Ramos (cell line): Measurements from ENCODE around the gene KRTAP4-4.
"Not testable (repeated sequence)": the region's sequence is repeated elsewhere in the genome, so short reads cannot be mapped to it uniquely, and the experiment has no call there.

Experiments
- in situ Hi-C: fragments of 300-500 bp; cut with MboI; formaldehyde crosslinking; loops from one replicate; pipeline ENCODE4 v1.14.3; 2022; ENCODE audit warnings: low sequenced_read_pairs; ENCODE audit not compliant: unreplicated experiment

KRTAP4-4 gene

DNA sequence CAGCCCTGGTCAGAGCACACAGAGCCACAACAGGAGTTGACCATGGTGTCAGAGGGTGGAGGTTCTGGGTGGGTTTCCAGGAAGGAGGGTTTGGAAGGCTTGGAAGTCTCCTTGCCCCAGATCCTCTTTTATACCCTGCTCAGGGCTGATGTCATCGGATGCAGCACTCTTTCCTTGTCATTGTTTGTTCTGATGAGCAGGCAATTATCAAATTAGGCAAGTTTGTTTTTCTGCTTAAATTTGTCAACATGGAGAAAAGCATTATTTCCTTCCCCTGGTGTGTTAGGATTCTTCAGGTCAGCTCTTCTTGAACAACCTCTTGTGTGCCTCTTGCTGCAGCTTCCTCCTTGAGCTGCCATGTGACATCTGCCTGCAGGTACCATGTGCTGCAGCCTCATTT, at the start of gene KRTAP4-4:
KRTAP4-4 (minus strand) TSS at position 101 of the 400 bp plus-strand sequence; CDS start at position 44, 57 bp downstream.
- in situ Hi-C loops: no loop called here

DNA sequence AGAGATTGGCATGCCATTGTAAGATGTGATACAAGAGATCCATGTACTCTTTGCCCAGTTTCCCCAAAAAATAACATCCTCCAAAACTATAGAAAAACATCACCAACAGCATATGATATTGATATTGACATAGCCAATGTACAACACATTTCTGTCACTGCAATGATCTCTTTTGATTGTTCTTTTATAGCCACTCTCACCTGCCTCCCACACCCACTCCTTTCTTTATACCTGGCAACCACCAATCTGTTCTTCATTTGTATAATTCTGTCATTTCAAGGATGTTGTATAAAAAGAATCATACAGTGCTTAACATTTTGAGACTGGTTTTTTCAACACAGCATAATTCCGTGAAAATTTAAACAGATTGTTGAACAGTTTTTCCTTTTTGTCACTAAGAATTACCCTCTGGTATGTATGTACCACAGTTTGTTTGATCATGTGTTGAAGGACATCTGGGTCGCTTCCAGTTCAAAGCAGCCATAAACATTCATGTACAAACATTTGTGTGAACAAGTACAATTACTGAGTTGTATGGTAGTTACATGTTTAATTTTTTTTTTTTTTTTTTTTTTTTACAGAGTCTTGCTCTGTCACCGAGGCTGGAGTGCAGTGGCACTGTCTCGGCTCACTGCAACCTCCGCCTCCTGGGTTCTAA, 39.0 kb upstream of the KRTAP4-4 start:
- in situ Hi-C loops: no loop called here

DNA sequence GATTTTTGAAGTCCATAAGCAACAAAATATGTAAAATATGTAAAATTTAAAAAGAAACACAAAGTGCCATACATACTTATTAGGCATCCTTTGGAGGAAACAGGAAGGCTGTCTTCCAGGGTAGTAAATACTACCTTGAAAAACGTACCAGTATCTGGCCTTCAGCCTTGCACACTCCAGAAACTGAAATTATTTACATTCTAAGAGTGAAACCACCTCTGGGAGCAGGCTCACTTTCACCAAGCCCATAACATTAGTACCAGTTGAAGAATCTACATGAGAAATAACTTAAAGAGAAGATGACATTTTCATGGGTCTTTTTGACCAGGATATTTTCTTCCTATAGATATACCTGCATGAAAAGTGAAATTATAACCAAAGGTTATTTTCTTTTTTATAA, 35.5 kb upstream of the KRTAP4-4 start:
- in situ Hi-C loops: no loop called here

DNA sequence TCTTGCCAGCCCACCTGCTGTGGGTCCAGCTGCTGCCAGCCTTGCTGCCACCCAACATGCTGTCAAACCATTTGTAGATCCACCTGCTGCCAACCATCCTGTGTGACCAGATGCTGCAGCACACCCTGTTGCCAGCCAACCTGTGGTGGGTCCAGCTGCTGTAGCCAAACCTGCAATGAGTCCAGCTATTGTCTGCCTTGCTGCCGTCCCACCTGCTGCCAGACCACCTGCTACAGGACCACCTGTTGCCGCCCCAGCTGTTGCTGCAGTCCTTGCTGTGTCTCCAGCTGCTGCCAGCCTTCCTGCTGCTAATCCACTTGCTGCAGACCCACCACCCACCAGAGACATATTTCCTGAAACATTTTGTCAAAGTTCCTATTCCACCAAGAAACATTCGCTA, 29.8 kb upstream of the KRTAP4-4 start:
- in situ Hi-C loops: no loop called here

DNA sequence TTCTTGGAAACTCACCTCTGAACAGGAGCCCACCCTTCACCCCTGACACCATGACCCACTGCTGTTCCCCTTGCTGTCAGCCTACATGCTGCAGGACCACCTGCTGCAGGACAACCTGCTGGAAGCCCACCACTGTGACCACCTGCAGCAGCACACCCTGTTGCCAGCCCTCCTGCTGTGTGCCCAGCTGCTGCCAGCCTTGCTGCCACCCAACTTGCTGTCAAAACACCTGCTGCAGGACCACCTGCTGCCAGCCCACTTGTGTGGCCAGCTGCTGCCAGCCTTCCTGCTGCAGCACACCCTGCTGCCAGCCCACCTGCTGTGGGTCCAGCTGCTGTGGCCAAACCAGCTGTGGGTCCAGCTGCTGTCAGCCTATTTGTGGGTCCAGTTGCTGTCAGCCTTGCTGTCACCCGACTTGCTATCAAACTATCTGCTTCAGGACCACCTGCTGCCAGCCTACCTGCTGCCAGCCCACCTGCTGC, 29.3 kb upstream of the KRTAP4-4 start, which contains the start of gene KRTAP9-1:
KRTAP9-1 (plus strand) TSS at position 51 of the 482 bp plus-strand sequence; CDS start at position 51, 0 bp downstream.
- in situ Hi-C loops: not testable (repeated sequence)

DNA sequence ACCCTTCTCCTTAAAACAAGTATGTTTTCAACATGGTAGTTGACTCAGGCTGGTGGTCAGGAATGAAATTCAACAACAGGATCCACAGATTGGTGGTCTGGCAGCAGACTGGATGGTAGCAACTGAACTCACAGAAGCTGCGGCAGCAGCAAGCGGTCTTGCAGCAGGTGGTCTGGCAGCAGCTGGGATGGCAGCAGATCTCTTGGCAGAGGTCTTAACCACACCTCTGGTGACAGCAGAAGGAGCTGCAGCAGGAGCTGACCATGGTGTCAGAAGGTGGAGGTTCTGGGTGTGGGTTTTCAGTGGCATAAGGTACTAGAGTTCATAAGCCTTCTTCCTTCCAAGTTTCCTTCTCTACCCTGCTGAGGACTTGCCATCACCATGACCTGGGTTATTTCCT, 26.3 kb upstream of the KRTAP4-4 start:
- in situ Hi-C loops: no loop called here

DNA sequence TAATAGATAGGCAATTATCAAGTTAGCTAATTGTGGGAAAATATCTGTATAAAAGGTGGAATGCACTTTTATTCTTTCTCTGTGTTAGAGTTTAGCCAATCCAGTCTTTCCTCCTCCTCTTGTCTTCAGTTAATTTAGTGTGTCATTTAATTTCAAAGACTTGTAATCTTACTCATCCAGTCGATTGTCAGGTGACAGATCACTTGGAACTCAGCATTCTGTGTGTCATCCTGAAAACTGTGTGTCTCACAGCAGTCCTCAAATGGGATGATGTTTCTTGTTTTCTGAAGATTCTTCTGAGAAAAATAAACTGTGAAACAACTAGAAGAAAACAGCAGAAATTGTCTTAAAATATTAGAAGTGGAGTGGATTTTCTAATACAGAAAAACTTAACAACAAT, 24.5 kb upstream of the KRTAP4-4 start:
- in situ Hi-C loops: no loop called here

DNA sequence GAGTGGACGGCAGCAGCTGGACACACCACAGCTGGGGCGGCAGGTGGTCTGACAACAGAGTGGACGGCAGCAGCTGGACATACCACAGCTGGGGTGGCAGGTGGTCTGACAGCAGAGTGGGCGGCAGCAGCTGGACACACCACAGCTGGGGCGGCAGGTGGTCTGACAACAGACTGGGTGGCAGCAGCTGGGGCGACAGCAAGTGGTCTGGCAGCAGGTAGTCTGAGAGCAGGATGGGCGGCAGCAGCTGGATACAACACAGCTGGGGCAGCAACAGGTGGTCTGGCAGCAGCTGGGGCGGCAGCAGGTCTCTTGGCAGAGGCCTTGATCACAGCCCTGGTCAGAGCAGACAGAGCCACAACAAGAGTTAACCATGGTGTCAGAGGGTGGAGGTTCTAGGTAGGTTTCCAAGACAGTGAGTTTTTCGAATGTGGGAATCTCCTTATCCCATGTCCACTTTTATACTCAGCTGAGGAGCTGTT, 24.0 kb upstream of the KRTAP4-4 start, which contains the start of gene KRTAP4-1:
KRTAP4-1 (minus strand) TSS at position 432 of the 482 bp plus-strand sequence; CDS start at position 375, 57 bp downstream.
- in situ Hi-C loops: no loop called here

DNA sequence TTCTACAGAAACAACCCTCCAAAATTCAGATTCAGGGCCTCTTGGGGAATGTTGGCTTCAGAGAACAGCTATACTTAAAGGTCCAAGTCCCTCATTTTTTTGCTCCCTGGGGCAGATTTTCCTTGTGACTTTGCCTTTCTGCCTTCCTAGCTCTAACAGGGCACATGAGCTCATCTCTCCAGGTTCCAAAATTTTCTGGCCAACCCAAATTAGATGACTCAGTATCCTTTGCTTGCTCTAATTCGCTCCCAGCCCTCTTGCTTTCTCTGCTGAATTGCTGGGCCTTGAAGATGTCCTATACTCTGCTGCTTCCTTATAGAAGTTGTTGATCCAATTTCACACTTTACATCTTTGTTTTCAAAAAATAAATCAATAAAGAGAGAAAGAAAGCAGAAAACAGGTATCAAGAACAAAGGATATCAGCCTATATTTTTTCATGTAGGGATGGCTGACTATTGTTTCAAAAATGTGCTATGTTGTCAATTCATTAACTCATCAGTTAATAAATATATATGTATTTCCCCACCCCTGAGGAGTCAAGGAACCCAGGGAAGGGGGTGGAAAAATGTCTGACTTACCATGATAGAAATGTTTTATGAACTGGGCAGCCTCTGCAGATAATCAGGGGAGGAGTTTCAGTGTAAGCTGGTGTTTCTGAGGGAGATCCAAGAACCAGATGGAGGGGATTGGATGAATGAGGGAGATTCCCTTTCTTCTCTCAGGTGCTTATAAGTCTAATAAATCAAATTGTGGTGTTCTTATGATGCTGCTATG, 18.5 kb upstream of the KRTAP4-4 start:
- in situ Hi-C loops: no loop called here

DNA sequence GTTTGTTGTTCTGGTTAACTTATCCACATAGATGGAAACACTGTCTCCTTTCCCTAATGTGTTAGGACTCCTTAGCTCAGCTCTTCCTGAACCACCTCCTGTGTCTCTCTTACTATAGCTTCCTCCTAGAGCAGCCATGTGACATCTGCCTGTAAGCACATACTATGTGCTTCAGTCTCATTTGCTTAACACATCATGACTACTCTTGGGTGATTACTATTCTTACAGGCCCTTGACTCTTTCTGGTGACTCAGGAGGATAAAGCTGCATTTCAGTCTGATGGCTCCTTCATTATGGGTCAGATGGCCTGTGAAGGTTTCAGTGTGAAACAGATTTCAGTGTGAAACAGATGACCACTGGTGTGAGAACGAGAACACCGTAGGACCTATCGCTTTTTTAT, 17.8 kb upstream of the KRTAP4-4 start:
- in situ Hi-C loops: no loop called here

DNA sequence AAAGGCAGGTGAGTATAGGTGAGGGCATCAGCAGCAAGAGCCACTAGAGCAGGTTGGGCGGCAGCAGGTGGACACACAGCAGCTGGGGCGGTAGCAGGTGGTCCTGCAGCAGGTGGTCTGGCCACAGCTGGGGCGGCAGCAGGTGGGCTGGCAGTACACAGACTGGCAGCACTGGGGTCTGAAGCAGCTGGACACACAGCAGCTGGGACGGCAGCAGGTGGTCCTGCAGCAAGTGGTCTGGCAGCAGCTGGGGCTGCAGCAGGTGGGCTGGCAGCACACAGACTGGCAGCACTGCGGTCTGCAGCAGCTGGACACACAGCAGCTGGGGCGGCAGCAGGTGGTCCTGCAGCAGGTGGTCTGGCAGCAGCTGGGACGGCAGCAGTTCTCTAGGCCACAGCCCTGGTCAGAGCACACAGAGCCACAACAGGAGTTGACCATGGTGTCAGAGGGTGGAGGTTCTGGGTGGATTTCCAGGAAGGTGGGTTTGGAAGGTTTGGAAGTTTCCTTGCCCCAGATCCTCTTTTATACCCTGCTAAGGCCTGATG, 17.3 kb upstream of the KRTAP4-4 start, which contains the start of gene KRTAP4-2:
KRTAP4-2 (minus strand) TSS at position 495 of the 545 bp plus-strand sequence; CDS start at position 438, 57 bp downstream.
- in situ Hi-C loops: no loop called here

DNA sequence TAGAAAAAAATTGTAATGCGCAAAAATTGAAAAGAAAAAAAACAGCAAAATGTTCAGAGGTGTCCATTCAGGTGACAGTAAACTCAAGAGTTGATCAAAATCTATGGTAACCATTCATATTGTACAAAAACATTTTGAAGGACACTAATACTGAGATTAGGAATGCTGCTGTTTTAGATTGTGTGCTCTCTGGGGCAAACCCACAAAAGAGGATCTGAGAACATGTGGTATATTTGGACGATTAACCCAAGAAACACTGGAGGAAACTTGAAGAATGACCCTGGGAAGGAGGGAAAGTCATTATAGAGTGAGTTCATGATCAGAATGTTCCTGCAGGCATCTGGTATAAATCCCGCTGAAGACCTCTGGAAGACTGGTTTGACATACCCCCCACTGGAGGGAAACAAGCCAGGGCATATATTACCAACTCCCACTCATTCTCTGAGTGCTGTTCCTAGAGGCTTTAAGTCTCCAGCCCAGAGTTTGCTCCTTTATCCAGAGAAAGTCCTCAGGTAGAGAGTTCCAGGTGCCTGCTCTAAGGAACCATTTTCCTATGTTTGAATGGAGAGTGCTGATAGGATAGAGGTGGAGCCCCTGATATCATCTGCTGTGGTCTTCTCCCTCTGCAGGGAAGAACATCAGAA, 16.3 kb upstream of the KRTAP4-4 start:
- in situ Hi-C loops: no loop called here

DNA sequence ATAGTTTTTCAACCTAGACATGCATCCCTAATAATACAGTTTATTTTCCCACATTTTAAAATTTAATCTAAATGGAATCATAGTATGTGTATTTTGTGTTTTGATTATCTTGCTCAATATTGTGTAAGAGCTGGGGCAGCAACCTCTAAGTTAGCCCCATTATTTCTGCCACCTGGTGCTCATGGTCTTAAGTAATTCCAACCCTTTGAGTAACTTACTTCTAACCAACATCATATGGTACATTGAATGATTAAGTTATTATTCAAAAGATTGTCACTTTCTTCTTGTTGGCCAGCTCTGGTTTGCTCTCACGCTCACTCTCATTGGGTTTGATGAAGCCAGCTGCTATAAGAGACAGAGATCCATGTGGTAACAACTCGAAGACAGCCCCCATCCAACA, 11.3 kb upstream of the KRTAP4-4 start:
- in situ Hi-C loops: no loop called here

DNA sequence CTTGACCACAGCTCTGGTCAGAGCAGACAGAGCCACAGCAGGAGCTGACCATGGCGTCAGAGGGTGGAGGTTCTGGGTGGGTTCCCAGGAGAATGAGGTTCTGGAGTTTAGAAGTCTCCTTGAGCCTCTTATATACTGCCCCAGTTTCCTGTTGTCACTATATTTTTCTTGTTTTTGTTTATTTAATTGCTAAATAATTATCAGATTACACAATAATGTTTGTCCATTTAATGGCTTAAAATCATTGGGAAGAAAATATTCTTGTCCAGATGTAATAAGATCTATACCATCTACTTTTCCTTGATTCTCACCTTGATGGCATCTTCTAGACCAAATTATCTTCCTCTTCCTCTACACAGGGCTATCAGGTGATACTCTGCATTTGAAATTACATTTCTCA, 7.6 kb upstream of the KRTAP4-4 start, which contains the start of gene KRTAP4-3:
KRTAP4-3 (minus strand) TSS at position 101 of the 400 bp plus-strand sequence; CDS start at position 52, 49 bp downstream.
- in situ Hi-C loops: no loop called here

DNA sequence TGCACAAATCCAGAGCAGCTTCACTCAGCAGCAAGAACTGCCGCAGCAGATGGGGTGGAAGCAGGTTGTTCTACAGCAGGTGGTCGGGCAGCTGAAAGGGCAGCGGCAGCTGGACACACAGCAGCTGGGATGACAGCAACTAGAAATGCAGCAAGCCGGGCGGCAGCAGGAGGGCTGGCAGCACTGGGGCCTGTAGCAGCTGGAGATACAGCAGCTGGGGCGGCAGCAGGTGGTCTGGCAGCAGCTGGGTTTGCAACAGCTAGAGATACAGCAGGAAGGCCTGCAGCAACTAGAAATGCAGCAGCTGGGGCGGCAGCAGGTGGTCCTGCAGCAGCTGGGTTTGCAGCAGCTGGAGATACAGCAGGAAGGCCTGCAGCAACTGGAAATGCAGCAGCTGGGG, 7.0 kb upstream of the KRTAP4-4 start:
- in situ Hi-C loops: no loop called here

DNA sequence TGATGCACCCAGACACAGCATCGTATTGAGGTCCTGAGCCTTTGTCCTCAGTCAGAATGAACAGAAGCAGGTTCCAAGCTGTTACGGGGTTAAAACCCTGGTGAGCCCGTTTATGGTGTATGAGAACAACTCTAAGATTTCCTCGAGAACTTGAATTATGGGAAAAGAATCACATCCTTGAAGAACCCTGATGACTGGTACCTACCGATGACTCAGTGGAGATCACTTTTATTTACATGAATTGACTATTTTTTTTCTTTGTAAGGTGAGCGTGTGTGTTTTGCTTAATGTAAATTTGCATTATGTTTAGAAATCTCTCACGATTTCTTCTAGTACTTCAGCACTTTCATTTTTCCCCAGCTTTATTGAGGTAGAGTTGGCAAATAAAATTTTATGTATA, 3.3 kb upstream of the KRTAP4-4 start:
- in situ Hi-C loops: no loop called here

DNA sequence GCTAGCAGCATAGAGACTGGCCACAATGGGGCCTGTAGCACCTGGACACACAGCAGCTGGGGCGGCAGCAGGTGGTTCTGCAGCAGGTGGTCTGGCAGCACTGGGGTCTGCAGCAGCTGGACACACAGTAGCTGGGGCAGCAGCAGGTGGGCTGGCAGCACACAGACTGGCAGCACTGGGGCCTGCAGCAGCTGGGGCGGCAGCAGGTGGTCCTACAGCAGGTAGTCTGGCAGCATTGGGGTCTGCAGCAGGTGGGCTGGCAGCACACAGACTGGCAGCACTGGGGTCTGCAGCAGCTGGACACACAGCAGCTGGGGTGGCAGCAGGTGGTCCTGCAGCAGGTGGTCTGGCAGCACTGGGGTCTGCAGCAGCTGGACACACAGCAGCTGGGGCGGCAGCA, 358 bp downstream of the KRTAP4-4 start:
- in situ Hi-C loops: not testable (repeated sequence)

DNA sequence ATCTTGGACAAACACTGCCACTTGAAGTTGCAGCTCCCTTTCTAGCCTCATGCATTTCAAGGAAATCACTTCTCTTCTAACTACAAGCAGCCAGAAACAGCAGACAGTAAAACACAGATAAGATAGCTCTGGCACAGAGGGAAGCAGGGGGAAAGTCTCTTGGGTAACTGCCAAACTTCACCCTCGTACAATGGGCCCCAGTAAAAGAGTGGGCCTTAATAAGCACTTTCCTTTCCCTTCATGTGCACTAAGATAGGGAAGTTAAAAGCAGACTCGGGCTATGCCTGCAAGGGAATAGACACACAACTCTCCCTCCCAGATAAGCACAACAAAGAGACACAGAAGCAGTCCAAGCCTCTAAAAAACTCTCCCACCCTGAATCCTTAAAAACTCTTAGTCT, 6.7 kb downstream of the KRTAP4-4 start:
- in situ Hi-C loops: no loop called here

DNA sequence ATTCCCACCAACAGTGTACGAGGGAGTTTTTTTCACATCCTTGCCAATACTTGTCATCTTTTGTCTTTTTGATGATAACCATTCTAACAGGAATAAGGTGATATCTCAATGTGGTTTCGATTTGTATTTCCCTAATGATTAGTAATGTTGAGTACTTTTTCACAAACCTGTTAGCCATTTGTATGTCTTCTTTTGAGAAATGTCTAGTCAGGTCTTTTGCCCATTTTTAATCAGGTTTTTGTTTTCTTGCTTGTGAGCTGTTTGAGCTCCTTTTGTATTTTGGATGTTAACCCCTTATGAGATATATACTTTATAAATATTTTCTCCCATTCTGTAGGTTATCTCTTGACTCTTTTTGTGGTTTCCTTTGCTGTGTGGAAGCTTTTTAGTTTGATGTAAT, 9.0 kb downstream of the KRTAP4-4 start:
- in situ Hi-C loops: no loop called here

DNA sequence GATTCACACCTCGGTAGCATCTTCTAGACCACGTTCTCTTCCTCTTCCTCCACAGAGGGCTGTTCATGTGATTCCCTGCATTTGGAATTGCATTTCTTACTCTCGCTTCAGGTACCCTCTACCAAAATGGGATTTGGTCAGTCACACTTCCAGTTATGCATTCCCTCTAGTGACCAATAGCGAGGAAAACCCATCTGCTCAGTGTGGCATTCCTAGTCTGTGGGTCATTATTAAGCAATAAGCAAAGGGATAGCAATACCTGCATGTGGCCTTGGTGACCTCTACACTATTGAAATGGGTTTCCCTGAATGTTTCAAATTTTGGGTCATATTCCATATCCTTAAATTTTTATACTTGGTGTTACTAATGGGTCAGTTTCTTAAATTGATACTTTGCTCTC, 10.5 kb downstream of the KRTAP4-4 start:
- in situ Hi-C loops: no loop called here
